Retinal pigment epithelial cell (primary cell): ENCODE measurements around the gene SNTB2.

Experiments used
- DNase-seq: peaks from one replicate; pipeline ENCODE4 v3.0.0-alpha.2; 2010; ENCODE audit warnings: low read depth
- H3K4me3 ChIP-seq: 2 replicates; pipeline ENCODE4 v1.5.1; 2011; ENCODE audit warnings: mild to moderate bottlenecking, low read length, control low read depth, moderate library complexity
- CTCF ChIP-seq: conservative IDR thresholded peaks from 2 replicates; pipeline ENCODE4 v1.5.1; 2011; ENCODE audit warnings: low read depth, low read length, control low read depth, inconsistent platforms

Gene SNTB2

GRCh38 chr16:69324013-69324531 lies 137.1 kb downstream of the SNTB2 start:
- no peak overlapping the region for H3K4me3 ChIP-seq
- no peak for TF ChIP-seq CTCF
- no peak for DNase-seq

GRCh38 chr16:69324585-69325253 lies 137.8 kb downstream of the SNTB2 start:
- no peak for TF ChIP-seq CTCF
- H3K4me3 ChIP-seq: no peak overlapping the region
- DNase-seq: no peak

- H3K4me3 ChIP-seq: no peak overlapping the region
- no peak for DNase-seq
- no peak for TF ChIP-seq CTCF
Observed at GRCh38 chr16:69325784-69326171, 138.8 kb downstream of the SNTB2 start.

GRCh38 chr16:69326172-69326873 lies 139.4 kb downstream of the SNTB2 start:
- no peak overlapping the region for H3K4me3 ChIP-seq
- DNase-seq: no peak
- TF ChIP-seq CTCF: no peak

GRCh38 chr16:69327585-69328310 lies 140.8 kb downstream of the SNTB2 start:
- DNase-seq: no peak
- H3K4me3 ChIP-seq: no peak overlapping the region
- TF ChIP-seq CTCF: no peak

- H3K4me3 ChIP-seq: peak overlapping the region; percentile 69
- no peak for DNase-seq
- TF ChIP-seq CTCF: no peak
Observed at GRCh38 chr16:69328854-69329316, 141.9 kb downstream of the SNTB2 start.
